Transverse colon (tissue), 4 donors: Measurements from ENCODE around the gene UBALD1.

ENCODE experiments used
- EP300 ChIP-seq: sonication (generic); formaldehyde crosslinking; IDR thresholded peaks from one replicate; pipeline ENCODE4 v1.6.1; 2017; ENCODE audit warnings: antibody characterized with exemption, low read depth
- POLR2A ChIP-seq: fragments of 450-650 bp; IDR thresholded peaks from one replicate; pipeline ENCODE4 v1.6.1; 2016; ENCODE audit warnings: antibody characterized with exemption, mild to moderate bottlenecking, moderate library complexity
- POLR2AphosphoS5 ChIP-seq, 3 donors: sonication (generic); formaldehyde crosslinking; IDR thresholded peaks; one replicate each; pipeline ENCODE4 v1.6.1; 2016; ENCODE audit warnings: antibody characterized with exemption in 3 of 3
- TF ChIP-seq, protein P1 (sequence below), 5 experiments: fragments of 200-600 bp in 3 of 5; fragments of 450-650 bp in 2 of 5; sonication (generic) in 3 of 5; IDR thresholded peaks; 1 replicate in 2 of 5; 2 replicates in 3 of 5; pipeline ENCODE4 v1.5.1; 2016 to 2017; ENCODE audit warnings: antibody characterized with exemption in 5 of 5, inconsistent platforms in 3 of 5, mild to moderate bottlenecking in 2 of 5, moderate library complexity in 1 of 5

- TF ChIP-seq, protein P1, sequence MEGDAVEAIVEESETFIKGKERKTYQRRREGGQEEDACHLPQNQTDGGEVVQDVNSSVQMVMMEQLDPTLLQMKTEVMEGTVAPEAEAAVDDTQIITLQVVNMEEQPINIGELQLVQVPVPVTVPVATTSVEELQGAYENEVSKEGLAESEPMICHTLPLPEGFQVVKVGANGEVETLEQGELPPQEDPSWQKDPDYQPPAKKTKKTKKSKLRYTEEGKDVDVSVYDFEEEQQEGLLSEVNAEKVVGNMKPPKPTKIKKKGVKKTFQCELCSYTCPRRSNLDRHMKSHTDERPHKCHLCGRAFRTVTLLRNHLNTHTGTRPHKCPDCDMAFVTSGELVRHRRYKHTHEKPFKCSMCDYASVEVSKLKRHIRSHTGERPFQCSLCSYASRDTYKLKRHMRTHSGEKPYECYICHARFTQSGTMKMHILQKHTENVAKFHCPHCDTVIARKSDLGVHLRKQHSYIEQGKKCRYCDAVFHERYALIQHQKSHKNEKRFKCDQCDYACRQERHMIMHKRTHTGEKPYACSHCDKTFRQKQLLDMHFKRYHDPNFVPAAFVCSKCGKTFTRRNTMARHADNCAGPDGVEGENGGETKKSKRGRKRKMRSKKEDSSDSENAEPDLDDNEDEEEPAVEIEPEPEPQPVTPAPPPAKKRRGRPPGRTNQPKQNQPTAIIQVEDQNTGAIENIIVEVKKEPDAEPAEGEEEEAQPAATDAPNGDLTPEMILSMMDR (IDR thresholded peaks at IDR 0.05), result no peak
- no peak for TF ChIP-seq POLR2A
- no peak for TF ChIP-seq POLR2AphosphoS5 (IDR thresholded peaks at IDR 0.05)
- TF ChIP-seq EP300, result no peak
Observed at GRCh38 chr16:4612474-4612931, 2.2 kb downstream of the UBALD1 start.
